ENCODE measurements around the gene CMKLR1.

- TF ChIP-seq CTCF (IDR thresholded peaks at IDR 0.05), result no peak
- TF ChIP-seq POLR2A (IDR thresholded peaks at IDR 0.05; ENCODE audit: low read depth), result no peak
- TF ChIP-seq POLR2AphosphoS5 (IDR thresholded peaks at IDR 0.05), result no peak
These were observed 35.6 kb upstream of the CMKLR1 start for GRCh38 chr12:108374596-108375320.
